Ovary (tissue), 9 donors: Measurements from ENCODE around the gene LDHAL6B. TPM values are rescaled to one million over a fixed set of nuclear protein-coding genes. Genes with fewer than 3 reads are reported as not detected.

Source experiments
- DNase-seq, 5 donors: peaks; one replicate each; pipeline ENCODE4 v3.0.0-alpha.2; 2019 to 2020
- H3K27ac ChIP-seq, 2 donors: fragments of 200-600 bp; one replicate each; pipeline versions ENCODE4 v1.5.1 to v1.8.0; 2019 to 2022
- H3K27me3 ChIP-seq: fragments of 200-600 bp; one replicate; pipeline ENCODE4 v1.8.0; 2022
- H3K36me3 ChIP-seq: fragments of 200-600 bp; sonication (generic); one replicate; pipeline ENCODE4 v1.5.1; 2019
- H3K4me1 ChIP-seq: one replicate; pipeline ENCODE4 v1.8.1; 2013; ENCODE audit warnings: mild to moderate bottlenecking, moderate library complexity; ENCODE audit not compliant: insufficient read depth
- H3K4me3 ChIP-seq: fragments of 200-600 bp; sonication (generic); one replicate; pipeline ENCODE4 v1.5.1; 2017
- H3K9me3 ChIP-seq, 2 donors: fragments of 200-600 bp in 1 of 2; sonication (generic) in 1 of 2; one replicate each; pipeline versions ENCODE4 v1.5.1 to v1.8.1; 2013 to 2019; ENCODE audit warnings: mild to moderate bottlenecking in 1 of 2, moderate library complexity in 1 of 2
- EP300 ChIP-seq: sonication (generic); formaldehyde crosslinking; IDR thresholded peaks from one replicate; pipeline ENCODE4 v1.6.1; 2017; ENCODE audit warnings: antibody characterized with exemption
- POLR2A ChIP-seq: fragments of 450-650 bp; IDR thresholded peaks from one replicate; pipeline ENCODE4 v1.6.1; 2017; ENCODE audit warnings: antibody characterized with exemption, mild to moderate bottlenecking, moderate library complexity
- WGBS, 3 donors: extraction: QIAGEN DNeasy Blood & Tissue Kit in 1 of 3; methylation state at CpG; one replicate each; pipeline versions ENCODE4 v1.1.5 to v1.1.7; 2013 to 2017; 5-methylcytosine and 5-hydroxymethylcytosine counted together
- intact Hi-C, 4 donors: fragments of 100-400 bp; cut with DNase I; formaldehyde crosslinking; loops; one replicate each; pipeline versions ENCODE4 v1.11.0 to v1.15.1; 2022 to 2023
- microRNA counts: library from miRNA; unstranded; fragments of <30 nt; microRNA quantifications from one replicate; lab custom pipeline; 2016
- microRNA-seq, 3 donors: library from miRNA; unstranded; fragments of <30 nt; microRNA quantifications; one replicate each; pipeline versions ENCODE4 to v1.2.0, GENCODE V29; 2019 to 2020
- polyA plus RNA-seq, 2 donors: library from polyadenylated mRNA; stranded (reverse); fragments of 200-250 nt in 1 of 2; fragments of 350-450 nt in 1 of 2; fragmentation: Illumina TruSeq in 1 of 2; extraction: RNeasy Lipid Tissue Mini Kit (QIAGEN cat#74804) in 1 of 2; gene quantifications; one replicate each; pipeline ENCODE4 v1.2.3, GENCODE V29; 2013 to 2014
- small RNA-seq: library from RNA; depleted of rRNA; stranded (forward); fragments of <200 nt; gene quantifications from one replicate; pipeline ENCODE3, GENCODE V24; 2016
- total RNA-seq, 7 donors: library from RNA; depleted of rRNA in 2 of 7; stranded (reverse); fragments of >200 nt in 2 of 7; fragmentation: NEBNext Ultra II Directional in 3 of 7; extraction: Animal tissue kit (Norgen Biotek cat#: 25700) in 3 of 7; gene quantifications; one replicate each; pipeline versions ENCODE4 v1.1.0 to v1.2.4, GENCODE V29; 2016 to 2023
- TF ChIP-seq, protein P1 (sequence below), 3 donors: fragments of 450-650 bp in 2 of 3; fragments of 200-600 bp in 1 of 3; IDR thresholded peaks; one replicate each; pipeline versions ENCODE4 v1.5.1 to v1.8.0; 2016 to 2022; ENCODE audit warnings: antibody characterized with exemption in 3 of 3, mild to moderate bottlenecking in 1 of 3
- donor health status: DM: no; HTN: no; CAD: no; lungs with moderate emphysema.
- donor health status: DM: no; HTN: no; CAD: no.
- donor health status: Bipolar disorder and iron deficiency.
- donor health status: DM: yes; HTN: yes; CAD: no.
- donor health status: DM: no; HTN: no; CAD: no.
- donor health status: DM: yes; HTN: yes; CAD: no.

Gene LDHAL6B
- total and polyA plus RNA-seq, 9 donors = not detected

DNA sequence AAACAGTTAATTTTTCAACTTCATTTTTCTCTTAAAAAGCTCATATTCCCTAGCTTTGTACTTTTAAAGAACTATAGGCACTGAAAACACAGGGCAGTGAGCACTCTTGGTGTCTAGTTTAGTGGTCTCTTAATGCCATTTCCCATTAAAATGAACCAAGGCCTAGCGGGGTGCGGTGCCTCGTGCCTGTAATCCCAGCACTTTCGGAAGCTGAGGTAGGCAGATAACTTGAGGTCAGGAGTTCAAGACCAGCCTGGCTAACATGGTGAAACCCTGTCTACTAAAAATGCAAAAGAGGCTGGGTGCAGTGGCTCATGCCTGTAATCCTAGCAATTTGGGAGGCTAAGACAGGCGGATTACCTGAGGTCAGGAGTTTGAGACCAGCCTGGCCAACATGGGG, 45.5 kb downstream of the LDHAL6B start:
- WGBS, 3 donors = 87 to 90% (median 87%) methylated on average over 5 of the region's 5 CpGs
- H3K9me3 ChIP-seq = no peaks in the 10 kb centered on the region
- TF ChIP-seq, protein P1, sequence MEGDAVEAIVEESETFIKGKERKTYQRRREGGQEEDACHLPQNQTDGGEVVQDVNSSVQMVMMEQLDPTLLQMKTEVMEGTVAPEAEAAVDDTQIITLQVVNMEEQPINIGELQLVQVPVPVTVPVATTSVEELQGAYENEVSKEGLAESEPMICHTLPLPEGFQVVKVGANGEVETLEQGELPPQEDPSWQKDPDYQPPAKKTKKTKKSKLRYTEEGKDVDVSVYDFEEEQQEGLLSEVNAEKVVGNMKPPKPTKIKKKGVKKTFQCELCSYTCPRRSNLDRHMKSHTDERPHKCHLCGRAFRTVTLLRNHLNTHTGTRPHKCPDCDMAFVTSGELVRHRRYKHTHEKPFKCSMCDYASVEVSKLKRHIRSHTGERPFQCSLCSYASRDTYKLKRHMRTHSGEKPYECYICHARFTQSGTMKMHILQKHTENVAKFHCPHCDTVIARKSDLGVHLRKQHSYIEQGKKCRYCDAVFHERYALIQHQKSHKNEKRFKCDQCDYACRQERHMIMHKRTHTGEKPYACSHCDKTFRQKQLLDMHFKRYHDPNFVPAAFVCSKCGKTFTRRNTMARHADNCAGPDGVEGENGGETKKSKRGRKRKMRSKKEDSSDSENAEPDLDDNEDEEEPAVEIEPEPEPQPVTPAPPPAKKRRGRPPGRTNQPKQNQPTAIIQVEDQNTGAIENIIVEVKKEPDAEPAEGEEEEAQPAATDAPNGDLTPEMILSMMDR (IDR thresholded peaks at IDR 0.05) = no peak
- TF ChIP-seq POLR2A = no peak
- no peak for TF ChIP-seq EP300
- no peaks in the 10 kb centered on the region for H3K4me1 ChIP-seq
- no peak overlapping the region for H3K27ac ChIP-seq
- intact Hi-C loops = no loop called here
- H3K4me3 ChIP-seq = no peak overlapping the region
- H3K27me3 ChIP-seq = no peaks in the 10 kb centered on the region
- H3K36me3 ChIP-seq = no peaks in the 10 kb centered on the region
- no peak for DNase-seq

DNA sequence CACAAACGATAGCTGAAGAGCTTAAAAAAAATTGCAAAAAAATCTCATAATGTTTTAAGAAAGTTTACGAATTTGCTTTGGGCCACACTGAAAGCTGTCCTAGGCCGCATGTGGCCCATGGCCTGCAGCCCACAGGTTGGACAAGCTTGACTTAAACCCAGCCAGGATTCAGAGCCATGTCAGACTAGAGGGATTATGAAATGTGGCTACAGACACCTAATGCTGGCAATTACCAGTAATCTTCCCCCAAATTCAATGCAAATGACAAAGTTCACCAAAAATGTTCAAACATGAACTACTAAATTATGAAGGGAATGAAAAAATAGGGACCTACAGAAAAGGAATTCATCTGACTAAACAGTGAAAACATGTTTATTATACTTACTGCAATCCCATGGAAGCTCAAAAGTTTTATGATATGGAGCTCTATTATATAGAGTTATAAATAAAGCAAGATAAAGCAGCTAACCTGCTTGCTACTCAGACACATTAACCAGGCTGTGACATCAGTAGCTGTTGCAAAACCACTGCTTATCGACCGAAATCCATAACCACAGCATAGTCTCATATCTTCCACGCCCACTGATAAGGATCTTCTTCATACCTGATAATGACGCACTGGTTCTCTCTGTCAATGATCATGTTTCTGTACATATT, 49.2 kb downstream of the LDHAL6B start:
- no peaks in the 10 kb centered on the region for H3K9me3 ChIP-seq
- WGBS, 3 donors = 92 to 94% (median 93%) methylated on average over 7 of the region's 7 CpGs

DNA sequence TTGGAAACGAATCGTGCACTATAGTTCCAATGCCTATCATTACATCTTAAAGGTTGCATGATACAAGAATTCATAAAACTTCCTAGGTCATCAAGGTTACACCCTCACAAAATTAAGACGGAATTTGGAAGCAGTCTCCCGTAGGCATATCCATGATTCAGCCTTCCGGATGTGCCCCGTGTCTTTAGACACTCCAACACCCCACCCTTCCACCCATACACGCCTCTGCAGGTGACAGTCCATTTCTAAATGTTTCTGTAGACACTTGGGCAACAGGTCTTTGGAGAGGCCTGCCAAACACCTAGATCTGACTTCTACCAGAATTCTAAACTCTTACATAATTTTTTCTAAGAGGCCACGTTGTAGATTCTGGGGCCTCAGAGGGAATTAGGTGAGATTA, 49.8 kb downstream of the LDHAL6B start:
- Histone ChIP-seq H3K4me3 (no peak overlapping the region), H3K27ac (no peak overlapping the region), H3K27me3 (no peaks in the 10 kb centered on the region), H3K9me3 (no peaks in the 10 kb centered on the region), H3K36me3 (no peaks in the 10 kb centered on the region), H3K4me1 (no peaks in the 10 kb centered on the region)
- intact Hi-C loops = no loop called here
- DNase-seq = no peak
- 83 to 84% (median 84%) methylated on average over 8 of the region's 8 CpGs for WGBS, 3 donors
- TF ChIP-seq, protein P1 (IDR thresholded peaks at IDR 0.05) = no peak
- no peak for TF ChIP-seq EP300
- TF ChIP-seq POLR2A = no peak

More for the DNA sequence above, 49.2 kb downstream of the LDHAL6B start:
- H3K4me3 ChIP-seq = no peak overlapping the region
- no peak for DNase-seq
- H3K27me3 ChIP-seq = no peaks in the 10 kb centered on the region
- intact Hi-C loops = no loop called here
- TF ChIP-seq POLR2A (no peak), EP300 (no peak)
- TF ChIP-seq, protein P1 (IDR thresholded peaks at IDR 0.05) = no peak
- no peak overlapping the region for H3K27ac ChIP-seq
- no peaks in the 10 kb centered on the region for H3K4me1 ChIP-seq
- H3K36me3 ChIP-seq = no peaks in the 10 kb centered on the region

DNA sequence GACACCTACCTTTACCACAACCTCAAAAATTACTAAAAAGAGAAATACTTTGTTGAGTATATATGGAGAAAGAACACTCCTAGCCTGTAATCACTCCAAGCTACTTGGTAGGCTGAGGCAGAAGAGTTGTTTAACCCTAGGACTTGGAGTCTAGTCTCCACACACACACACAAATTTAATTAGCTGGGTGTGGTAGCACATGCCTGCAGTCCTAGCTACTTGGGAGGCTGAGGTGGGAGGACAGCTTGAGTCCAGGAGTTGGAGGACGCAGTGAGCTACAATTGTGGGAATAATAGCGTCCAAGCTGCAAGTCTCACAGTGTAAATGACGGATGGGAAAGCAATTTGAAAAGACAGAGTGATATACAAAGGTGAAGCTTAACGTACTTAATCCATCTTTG, 50.5 kb downstream of the LDHAL6B start:
- DNase-seq = no peak
- no peaks in the 10 kb centered on the region for H3K27me3 ChIP-seq
- H3K27ac ChIP-seq = no peak overlapping the region
- H3K36me3 ChIP-seq = no peaks in the 10 kb centered on the region
- H3K4me3 ChIP-seq = no peak overlapping the region
- TF ChIP-seq POLR2A (no peak), EP300 (no peak)
- TF ChIP-seq, protein P1 (IDR thresholded peaks at IDR 0.05) = no peak
- H3K4me1 ChIP-seq = no peaks in the 10 kb centered on the region
- H3K9me3 ChIP-seq = no peaks in the 10 kb centered on the region
- intact Hi-C loops = no loop called here
- 70 to 75% (median 74%) methylated on average over 4 of the region's 4 CpGs for WGBS, 3 donors

MicroRNA genes within 50 kb of the gene (microRNA counts, 767-probe panel; counts per million panel counts)
- 530 counts per million, percentile 78 among the panel's probes with 10 or more counts for microRNA hsa-miR-2116-5p (lab: Ali Mortazavi, UCI)

Small RNA genes within 50 kb of the gene (microRNA-seq; reads per million reads assigned to microRNA genes)
- 1.1 to 3.0 (median 1.9) reads per million in 3 donors for gene MIR2116

Small RNA genes within 50 kb of the gene (small RNA-seq; reads per million reads assigned to genes)
- gene MIR2116 (not detected), gene RNU4-80P (not detected)

Other genes with a start within 250 kb of the LDHAL6B start
- 10 to 100 TPM; 12.8 to 47.5 (median 29.3) TPM for gene RNF111, start 219.2 kb upstream of the LDHAL6B start, total RNA-seq
- gene RNF111, start 219.2 kb upstream of the LDHAL6B start, polyA plus RNA-seq = 10 to 100 TPM; 10.1 to 33.0 TPM
- gene CCNB2, start 101.7 kb upstream of the LDHAL6B start, total RNA-seq = 1 to 10 TPM in 1 of 7 donors, under 1 TPM in 5, not detected in 1; 0.28 to 1.1 (median 0.47) TPM
- 1 to 10 TPM; 1.3 to 2.5 TPM for gene CCNB2, start 101.7 kb upstream of the LDHAL6B start, polyA plus RNA-seq
- 10 to 100 TPM; 27.3 to 55.3 (median 44.8) TPM for gene MYO1E, start 166.0 kb downstream of the LDHAL6B start, total RNA-seq
- 10 to 100 TPM; 11.6 to 96.0 TPM for gene MYO1E, start 166.0 kb downstream of the LDHAL6B start, polyA plus RNA-seq
- 1 to 10 TPM in 2 of 7 donors, under 1 TPM in 5; 0.35 to 5.1 (median 0.61) TPM for gene FAM81A, start 231.3 kb downstream of the LDHAL6B start, total RNA-seq
- gene FAM81A, start 231.3 kb downstream of the LDHAL6B start, polyA plus RNA-seq = 1 to 10 TPM in 1 of 2 donors, under 1 TPM in 1; 0.85 to 2.2 TPM